WTC11 (cell line): Measurements from ENCODE around the gene ARMH4. TPM values are rescaled to one million over a fixed set of nuclear protein-coding genes. Genes with fewer than 3 reads are reported as not detected.

ENCODE experiments used
- ATAC-seq: fragments of 200-7000 bp; cut with Tn5 transposase; 2 replicates; pipeline ENCODE4 v1.10.0; 2021; ENCODE audit warnings: mild to moderate bottlenecking, moderate library complexity
- CTCF ChIA-PET: fragments of 300-600 bp; sonication (Branson Sonifier 250); formaldehyde crosslinking; loops from one replicate; lab custom pipeline; 2021; ENCODE audit warnings: antibody characterized with exemption; lab: Charles Lee
- POLR2A ChIA-PET: fragments of 350-600 bp; sonication (Branson Sonifier 250); formaldehyde crosslinking; loops from one replicate; lab custom pipeline; 2021; ENCODE audit warnings: antibody characterized with exemption; lab: Charles Lee
- DNase-seq: peaks from one replicate; pipeline ENCODE4 v3.0.0; 2021; ENCODE audit warnings: low spot score
- H3K27ac Mint-ChIP-seq: 2 replicates; pipeline ENCODE4 v1.8.0; 2021; ENCODE audit warnings: mixed read lengths
- H3K27me3 Mint-ChIP-seq: 2 replicates; pipeline ENCODE4 v1.8.0; 2021; ENCODE audit warnings: low read depth, mild to moderate bottlenecking, moderate library complexity, mixed read lengths
- H3K36me3 Mint-ChIP-seq: 2 replicates; pipeline ENCODE4 v1.8.0; 2021; ENCODE audit warnings: mixed read lengths
- H3K4me1 Mint-ChIP-seq: 2 replicates; pipeline ENCODE4 v1.8.0; 2022; ENCODE audit warnings: mixed read lengths
- H3K4me3 Mint-ChIP-seq: 2 replicates; pipeline ENCODE4 v1.8.0; 2021; ENCODE audit warnings: mild to moderate bottlenecking, moderate library complexity, mixed read lengths
- H3K9me3 Mint-ChIP-seq: 2 replicates; pipeline ENCODE4 v1.8.0; 2021; ENCODE audit warnings: mixed read lengths
- CREM ChIP-seq: sonication (generic); formaldehyde crosslinking; IDR thresholded peaks from 2 replicates; pipeline ENCODE4 v1.8.1; 2022; ENCODE audit warnings: mild to moderate bottlenecking, missing genetic modification reagents, moderate library complexity
- ELF4 ChIP-seq: sonication (generic); formaldehyde crosslinking; IDR thresholded peaks from 2 replicates; pipeline ENCODE4 v1.8.1; 2022; ENCODE audit warnings: low read depth, mild to moderate bottlenecking, moderate library complexity, missing genetic modification reagents
- MYBL2 ChIP-seq: sonication (generic); formaldehyde crosslinking; IDR thresholded peaks from 2 replicates; pipeline ENCODE4 v1.8.1; 2023; ENCODE audit warnings: mild to moderate bottlenecking, moderate library complexity, missing genetic modification reagents
- OVOL2 ChIP-seq: fragments of 250-450 bp; sonication (Bioruptor Pico); IDR thresholded peaks from 2 replicates; pipeline ENCODE4 v1.9.0; 2021; ENCODE audit warnings: mild to moderate bottlenecking, borderline replicate concordance
- PRRX2 ChIP-seq: fragments of 250-450 bp; sonication (Bioruptor Pico); IDR thresholded peaks from 2 replicates; pipeline ENCODE4 v1.8.0; 2021; ENCODE audit warnings: mild to moderate bottlenecking
- SMAD4 ChIP-seq: sonication (generic); formaldehyde crosslinking; IDR thresholded peaks from 2 replicates; pipeline ENCODE4 v1.8.0; 2022; ENCODE audit warnings: mild to moderate bottlenecking, missing genetic modification reagents
- SOX15 ChIP-seq: fragments of 250-450 bp; sonication (Bioruptor Pico); IDR thresholded peaks from 2 replicates; pipeline ENCODE4 v1.9.0; 2021; ENCODE audit warnings: mild to moderate bottlenecking
- SP1 ChIP-seq: sonication (generic); formaldehyde crosslinking; conservative IDR thresholded peaks from 2 replicates; pipeline ENCODE4 v1.8.1; 2022; ENCODE audit warnings: missing genetic modification reagents
- ZNF317 ChIP-seq: sonication (generic); formaldehyde crosslinking; IDR thresholded peaks from 2 replicates; pipeline ENCODE4 v1.8.1; 2023; ENCODE audit warnings: low read depth, mild to moderate bottlenecking, moderate library complexity, missing genetic modification reagents, borderline replicate concordance
- ZNF423 ChIP-seq: fragments of 250-450 bp; sonication (Bioruptor Pico); IDR thresholded peaks from 2 replicates; pipeline ENCODE4 v2.1.2; 2022; ENCODE audit warnings: mild to moderate bottlenecking, moderate library complexity
- total RNA-seq: library from RNA; stranded (reverse); gene quantifications from 3 replicates; pipeline ENCODE4 v1.2.3, GENCODE V29; 2021
- TF ChIP-seq, protein P1 (sequence below): sonication (generic); formaldehyde crosslinking; IDR thresholded peaks from 2 replicates; pipeline ENCODE4 v1.8.0; 2023; ENCODE audit warnings: missing genetic modification reagents, mild to moderate bottlenecking, borderline replicate concordance
- TF ChIP-seq, protein P2 (sequence below): sonication (generic); formaldehyde crosslinking; IDR thresholded peaks from 2 replicates; pipeline ENCODE4 v1.8.1; 2022; ENCODE audit warnings: mild to moderate bottlenecking, moderate library complexity, missing genetic modification reagents
- TF ChIP-seq, protein P3 (sequence below): sonication (generic); formaldehyde crosslinking; IDR thresholded peaks from 2 replicates; pipeline ENCODE4 v1.8.0; 2022; ENCODE audit warnings: missing genetic modification reagents
- TF ChIP-seq, protein P4 (sequence below): sonication (generic); formaldehyde crosslinking; IDR thresholded peaks from 2 replicates; pipeline ENCODE4 v1.8.0; 2022; ENCODE audit warnings: mild to moderate bottlenecking, missing genetic modification reagents

The ARMH4 gene
- total RNA-seq, 1 experiment from 2014 or later, result 12.2 TPM

DNA sequence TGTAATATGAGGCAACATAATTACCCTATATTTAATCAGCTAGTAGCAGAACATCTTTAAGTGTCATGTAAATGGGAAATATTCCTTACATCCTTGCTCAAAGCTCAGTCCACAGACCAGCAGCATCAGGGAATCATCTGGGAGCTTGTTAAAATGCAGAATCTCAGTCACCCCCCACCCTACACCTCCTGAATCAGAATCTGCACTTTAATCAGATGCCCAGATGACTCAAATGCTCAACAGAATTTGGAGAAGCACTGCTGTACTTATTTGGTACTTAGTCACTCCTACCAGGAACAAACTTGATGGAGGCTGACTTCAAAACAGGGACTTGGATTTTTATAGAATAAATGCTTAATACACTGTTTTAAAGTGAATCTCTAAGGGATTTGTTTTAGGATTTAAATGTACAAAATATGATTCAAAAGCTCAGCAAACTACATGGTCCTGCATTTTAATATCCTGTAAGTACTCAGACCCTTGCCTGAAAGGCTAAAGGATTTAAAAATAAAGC, 96.5 kb downstream of the ARMH4 start (continued):
- TF ChIP-seq, protein P1, sequence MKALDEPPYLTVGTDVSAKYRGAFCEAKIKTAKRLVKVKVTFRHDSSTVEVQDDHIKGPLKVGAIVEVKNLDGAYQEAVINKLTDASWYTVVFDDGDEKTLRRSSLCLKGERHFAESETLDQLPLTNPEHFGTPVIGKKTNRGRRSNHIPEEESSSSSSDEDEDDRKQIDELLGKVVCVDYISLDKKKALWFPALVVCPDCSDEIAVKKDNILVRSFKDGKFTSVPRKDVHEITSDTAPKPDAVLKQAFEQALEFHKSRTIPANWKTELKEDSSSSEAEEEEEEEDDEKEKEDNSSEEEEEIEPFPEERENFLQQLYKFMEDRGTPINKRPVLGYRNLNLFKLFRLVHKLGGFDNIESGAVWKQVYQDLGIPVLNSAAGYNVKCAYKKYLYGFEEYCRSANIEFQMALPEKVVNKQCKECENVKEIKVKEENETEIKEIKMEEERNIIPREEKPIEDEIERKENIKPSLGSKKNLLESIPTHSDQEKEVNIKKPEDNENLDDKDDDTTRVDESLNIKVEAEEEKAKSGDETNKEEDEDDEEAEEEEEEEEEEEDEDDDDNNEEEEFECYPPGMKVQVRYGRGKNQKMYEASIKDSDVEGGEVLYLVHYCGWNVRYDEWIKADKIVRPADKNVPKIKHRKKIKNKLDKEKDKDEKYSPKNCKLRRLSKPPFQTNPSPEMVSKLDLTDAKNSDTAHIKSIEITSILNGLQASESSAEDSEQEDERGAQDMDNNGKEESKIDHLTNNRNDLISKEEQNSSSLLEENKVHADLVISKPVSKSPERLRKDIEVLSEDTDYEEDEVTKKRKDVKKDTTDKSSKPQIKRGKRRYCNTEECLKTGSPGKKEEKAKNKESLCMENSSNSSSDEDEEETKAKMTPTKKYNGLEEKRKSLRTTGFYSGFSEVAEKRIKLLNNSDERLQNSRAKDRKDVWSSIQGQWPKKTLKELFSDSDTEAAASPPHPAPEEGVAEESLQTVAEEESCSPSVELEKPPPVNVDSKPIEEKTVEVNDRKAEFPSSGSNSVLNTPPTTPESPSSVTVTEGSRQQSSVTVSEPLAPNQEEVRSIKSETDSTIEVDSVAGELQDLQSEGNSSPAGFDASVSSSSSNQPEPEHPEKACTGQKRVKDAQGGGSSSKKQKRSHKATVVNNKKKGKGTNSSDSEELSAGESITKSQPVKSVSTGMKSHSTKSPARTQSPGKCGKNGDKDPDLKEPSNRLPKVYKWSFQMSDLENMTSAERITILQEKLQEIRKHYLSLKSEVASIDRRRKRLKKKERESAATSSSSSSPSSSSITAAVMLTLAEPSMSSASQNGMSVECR (CRISPR knock-in tag), result no peak
- TF ChIP-seq ZNF317, result no peak
- TF ChIP-seq ZNF423 (CRISPR knock-in tag), result no peak

DNA sequence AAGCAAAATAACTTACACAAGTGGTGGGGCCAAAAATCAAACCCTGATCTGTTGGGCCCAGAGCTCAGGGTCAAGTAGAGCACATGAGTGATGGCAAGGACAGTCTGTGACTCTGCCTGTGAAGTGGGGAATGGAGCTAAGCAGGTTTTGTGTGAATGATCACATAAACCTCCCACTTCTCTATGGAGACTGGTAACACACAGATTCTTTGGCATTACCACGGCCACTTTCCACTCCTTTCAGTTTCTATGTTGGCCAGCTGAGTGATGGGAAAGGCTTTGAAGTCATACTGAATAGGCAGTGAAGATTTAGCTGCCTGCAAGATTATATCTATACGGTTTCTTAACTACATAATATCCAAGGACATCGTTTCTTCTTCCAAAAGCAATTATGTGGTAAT, 97.9 kb downstream of the ARMH4 start:
- ATAC-seq (no peak), DNase-seq (no peak)
- Mint-ChIP-seq H3K27ac (no peak overlapping the region), H3K4me1 (no peaks in the 10 kb centered on the region), H3K4me3 (no peak overlapping the region), H3K27me3 (no peaks in the 10 kb centered on the region), H3K36me3 (no peaks in the 10 kb centered on the region), H3K9me3 (no peaks in the 10 kb centered on the region)
- CTCF ChIA-PET, result interaction anchor here (1.0 kb wide), 1 partner anchor 527 kb away, joined by 3 read pairs; no protein-coding TSS in a partner anchor
- TF ChIP-seq SMAD4 (no peak), OVOL2 (CRISPR knock-in tag) (no peak), CREM (CRISPR knock-in tag) (no peak), ELF4 (CRISPR knock-in tag) (no peak), PRRX2 (CRISPR knock-in tag) (no peak), SP1 (CRISPR knock-in tag) (no peak)
- TF ChIP-seq, protein P2, sequence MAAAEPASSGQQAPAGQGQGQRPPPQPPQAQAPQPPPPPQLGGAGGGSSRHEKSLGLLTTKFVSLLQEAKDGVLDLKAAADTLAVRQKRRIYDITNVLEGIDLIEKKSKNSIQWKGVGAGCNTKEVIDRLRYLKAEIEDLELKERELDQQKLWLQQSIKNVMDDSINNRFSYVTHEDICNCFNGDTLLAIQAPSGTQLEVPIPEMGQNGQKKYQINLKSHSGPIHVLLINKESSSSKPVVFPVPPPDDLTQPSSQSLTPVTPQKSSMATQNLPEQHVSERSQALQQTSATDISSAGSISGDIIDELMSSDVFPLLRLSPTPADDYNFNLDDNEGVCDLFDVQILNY, result no peak
- TF ChIP-seq, protein P3, sequence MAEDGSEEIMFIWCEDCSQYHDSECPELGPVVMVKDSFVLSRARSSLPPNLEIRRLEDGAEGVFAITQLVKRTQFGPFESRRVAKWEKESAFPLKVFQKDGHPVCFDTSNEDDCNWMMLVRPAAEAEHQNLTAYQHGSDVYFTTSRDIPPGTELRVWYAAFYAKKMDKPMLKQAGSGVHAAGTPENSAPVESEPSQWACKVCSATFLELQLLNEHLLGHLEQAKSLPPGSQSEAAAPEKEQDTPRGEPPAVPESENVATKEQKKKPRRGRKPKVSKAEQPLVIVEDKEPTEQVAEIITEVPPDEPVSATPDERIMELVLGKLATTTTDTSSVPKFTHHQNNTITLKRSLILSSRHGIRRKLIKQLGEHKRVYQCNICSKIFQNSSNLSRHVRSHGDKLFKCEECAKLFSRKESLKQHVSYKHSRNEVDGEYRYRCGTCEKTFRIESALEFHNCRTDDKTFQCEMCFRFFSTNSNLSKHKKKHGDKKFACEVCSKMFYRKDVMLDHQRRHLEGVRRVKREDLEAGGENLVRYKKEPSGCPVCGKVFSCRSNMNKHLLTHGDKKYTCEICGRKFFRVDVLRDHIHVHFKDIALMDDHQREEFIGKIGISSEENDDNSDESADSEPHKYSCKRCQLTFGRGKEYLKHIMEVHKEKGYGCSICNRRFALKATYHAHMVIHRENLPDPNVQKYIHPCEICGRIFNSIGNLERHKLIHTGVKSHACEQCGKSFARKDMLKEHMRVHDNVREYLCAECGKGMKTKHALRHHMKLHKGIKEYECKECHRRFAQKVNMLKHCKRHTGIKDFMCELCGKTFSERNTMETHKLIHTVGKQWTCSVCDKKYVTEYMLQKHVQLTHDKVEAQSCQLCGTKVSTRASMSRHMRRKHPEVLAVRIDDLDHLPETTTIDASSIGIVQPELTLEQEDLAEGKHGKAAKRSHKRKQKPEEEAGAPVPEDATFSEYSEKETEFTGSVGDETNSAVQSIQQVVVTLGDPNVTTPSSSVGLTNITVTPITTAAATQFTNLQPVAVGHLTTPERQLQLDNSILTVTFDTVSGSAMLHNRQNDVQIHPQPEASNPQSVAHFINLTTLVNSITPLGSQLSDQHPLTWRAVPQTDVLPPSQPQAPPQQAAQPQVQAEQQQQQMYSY (CRISPR knock-in tag), result no peak
- TF ChIP-seq, protein P4, sequence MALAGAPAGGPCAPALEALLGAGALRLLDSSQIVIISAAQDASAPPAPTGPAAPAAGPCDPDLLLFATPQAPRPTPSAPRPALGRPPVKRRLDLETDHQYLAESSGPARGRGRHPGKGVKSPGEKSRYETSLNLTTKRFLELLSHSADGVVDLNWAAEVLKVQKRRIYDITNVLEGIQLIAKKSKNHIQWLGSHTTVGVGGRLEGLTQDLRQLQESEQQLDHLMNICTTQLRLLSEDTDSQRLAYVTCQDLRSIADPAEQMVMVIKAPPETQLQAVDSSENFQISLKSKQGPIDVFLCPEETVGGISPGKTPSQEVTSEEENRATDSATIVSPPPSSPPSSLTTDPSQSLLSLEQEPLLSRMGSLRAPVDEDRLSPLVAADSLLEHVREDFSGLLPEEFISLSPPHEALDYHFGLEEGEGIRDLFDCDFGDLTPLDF (CRISPR knock-in tag), result no peak
- POLR2A ChIA-PET, result no interaction called here

DNA sequence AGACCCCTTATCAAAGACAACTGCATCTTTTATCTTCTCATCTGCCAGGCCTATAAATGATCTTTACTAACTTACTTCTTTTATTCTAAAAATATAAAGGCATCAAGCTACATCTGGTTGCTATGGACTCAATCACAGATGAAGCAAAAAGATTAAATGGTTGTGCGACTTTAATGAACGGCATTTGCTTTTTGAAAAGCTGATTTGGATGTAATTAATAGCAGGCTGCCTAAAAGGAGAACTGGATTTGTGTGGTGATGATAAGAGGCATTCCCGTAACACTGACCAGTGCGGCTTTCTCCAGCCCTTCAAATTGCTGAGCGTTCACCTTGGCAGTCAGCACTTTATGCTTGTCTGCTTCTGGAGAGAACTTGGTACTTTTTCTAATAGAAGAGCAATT, 103.8 kb downstream of the ARMH4 start:
- H3K36me3 Mint-ChIP-seq, result 0 out of 2 replicates have a peak, but pooled peaks cover 3% of the 10 kb centered on the region
- ChIA-PET CTCF (interaction anchor here (1.2 kb wide), 1 partner anchor 86 kb away, joined by 4 read pairs; no protein-coding TSS in a partner anchor), POLR2A (no interaction called here)
- TF ChIP-seq MYBL2 (CRISPR knock-in tag) (no peak), PRRX2 (CRISPR knock-in tag) (no peak), SOX15 (CRISPR knock-in tag) (no peak)
- peaks cover 4% of the 10 kb centered on the region; the same call in 1 of the 2 replicates for H3K4me1 Mint-ChIP-seq
- H3K4me3 Mint-ChIP-seq, result no peak overlapping the region
- peak overlapping the region; percentile 27; the same call in 1 of the 2 replicates for H3K27ac Mint-ChIP-seq
- H3K9me3 Mint-ChIP-seq, result peaks cover 5% of the 10 kb centered on the region
- no peak for ATAC-seq
- DNase-seq, result no peak
- H3K27me3 Mint-ChIP-seq, result no peaks in the 10 kb centered on the region
